ENCODE measurements around the gene PLA2G4C.
"Not testable (repeated sequence)": the region's sequence is repeated elsewhere in the genome, so short reads cannot be mapped to it uniquely, and the experiment has no call there.

The PLA2G4C gene

DNA sequence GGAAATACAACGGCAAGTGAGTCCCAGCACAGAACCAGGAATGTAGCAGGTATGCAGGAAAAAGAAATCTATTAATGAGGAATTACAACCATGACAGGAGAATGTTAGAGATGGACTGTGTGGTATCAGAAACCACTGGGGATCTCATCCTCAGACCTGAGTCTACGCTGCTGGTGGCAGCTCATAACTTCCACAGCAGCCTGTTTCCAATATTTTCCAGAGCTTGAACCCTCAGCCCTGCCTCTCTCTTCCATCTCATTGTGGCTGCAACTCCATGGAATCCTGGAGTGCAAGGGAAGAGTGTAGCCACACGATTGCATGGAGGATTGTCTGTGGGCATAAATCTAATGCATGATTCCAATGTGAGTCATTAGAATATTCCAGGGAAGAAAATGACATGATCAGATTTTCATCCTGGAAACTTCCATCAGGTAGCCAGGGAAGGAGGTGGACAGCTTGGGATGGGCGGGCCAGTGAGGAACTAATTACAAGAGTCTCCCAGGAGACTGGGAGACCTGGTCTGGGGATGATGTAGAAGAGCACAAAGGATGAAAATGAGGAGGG, 14.9 kb downstream of the PLA2G4C start:
- DNase-seq (ENCODE audit: low read depth): no peak

GRCh38 chr19:48094855-48095203, 15.8 kb downstream of the PLA2G4C start:
- DNase-seq (ENCODE audit: low read depth): no peak
- TF ChIP-seq, protein P1, sequence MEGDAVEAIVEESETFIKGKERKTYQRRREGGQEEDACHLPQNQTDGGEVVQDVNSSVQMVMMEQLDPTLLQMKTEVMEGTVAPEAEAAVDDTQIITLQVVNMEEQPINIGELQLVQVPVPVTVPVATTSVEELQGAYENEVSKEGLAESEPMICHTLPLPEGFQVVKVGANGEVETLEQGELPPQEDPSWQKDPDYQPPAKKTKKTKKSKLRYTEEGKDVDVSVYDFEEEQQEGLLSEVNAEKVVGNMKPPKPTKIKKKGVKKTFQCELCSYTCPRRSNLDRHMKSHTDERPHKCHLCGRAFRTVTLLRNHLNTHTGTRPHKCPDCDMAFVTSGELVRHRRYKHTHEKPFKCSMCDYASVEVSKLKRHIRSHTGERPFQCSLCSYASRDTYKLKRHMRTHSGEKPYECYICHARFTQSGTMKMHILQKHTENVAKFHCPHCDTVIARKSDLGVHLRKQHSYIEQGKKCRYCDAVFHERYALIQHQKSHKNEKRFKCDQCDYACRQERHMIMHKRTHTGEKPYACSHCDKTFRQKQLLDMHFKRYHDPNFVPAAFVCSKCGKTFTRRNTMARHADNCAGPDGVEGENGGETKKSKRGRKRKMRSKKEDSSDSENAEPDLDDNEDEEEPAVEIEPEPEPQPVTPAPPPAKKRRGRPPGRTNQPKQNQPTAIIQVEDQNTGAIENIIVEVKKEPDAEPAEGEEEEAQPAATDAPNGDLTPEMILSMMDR (IDR thresholded peaks at IDR 0.05; ENCODE audit: control insufficient read depth, extremely low read depth, insufficient read depth): no peak
- no peak overlapping the region for H3K4me3 ChIP-seq (ENCODE audit: low read depth, low read length)

More for the DNA sequence above, 14.9 kb downstream of the PLA2G4C start:
- no peak overlapping the region for H3K4me3 ChIP-seq (ENCODE audit: low read depth, low read length)
- TF ChIP-seq, protein P1 (IDR thresholded peaks at IDR 0.05; ENCODE audit: control insufficient read depth, extremely low read depth, insufficient read depth): no peak

DNA sequence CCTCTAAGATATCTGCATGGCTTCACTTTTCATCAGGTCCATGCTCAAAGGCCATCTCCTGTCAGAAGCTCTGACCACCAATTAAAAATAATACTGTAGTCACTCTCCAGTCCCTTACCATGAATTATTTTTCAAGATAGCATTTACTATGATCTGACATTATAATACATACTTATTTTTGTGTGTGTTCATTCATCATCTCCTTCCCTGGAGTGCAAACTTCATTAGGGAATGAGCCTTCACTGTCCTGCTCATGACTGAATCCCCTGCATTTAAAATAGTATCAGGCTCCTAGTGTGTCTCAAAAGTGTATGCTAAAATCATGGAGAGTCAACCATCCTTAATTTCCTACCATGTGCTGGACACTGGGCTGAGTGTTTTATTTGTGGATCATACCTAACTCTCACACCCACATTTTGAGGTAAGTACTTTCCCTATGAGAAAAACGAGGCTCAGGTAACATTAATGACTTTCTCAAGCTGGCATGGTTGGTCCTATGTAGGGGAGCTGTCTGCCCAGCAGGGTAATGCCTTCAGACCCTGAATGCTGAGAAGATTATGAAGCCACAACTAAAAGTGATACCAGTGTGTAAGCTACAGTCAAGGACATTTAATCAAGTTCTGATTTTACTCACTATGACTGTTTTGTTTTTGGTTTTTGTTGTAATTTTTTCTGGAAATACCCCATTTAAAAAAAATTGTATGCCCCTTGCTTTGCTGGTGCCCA, 16.3 kb downstream of the PLA2G4C start:
- TF ChIP-seq, protein P1 (IDR thresholded peaks at IDR 0.05; ENCODE audit: control insufficient read depth, extremely low read depth, insufficient read depth): no peak
- no peak for DNase-seq (ENCODE audit: low read depth)

GRCh38 chr19:48091111-48091718, 19.4 kb downstream of the PLA2G4C start:
- DNase-seq (ENCODE audit: low read depth); H3K4me3 ChIP-seq (ENCODE audit: low read depth, low read length): not testable (repeated sequence)

More for the DNA sequence above, 16.3 kb downstream of the PLA2G4C start:
- H3K4me3 ChIP-seq (ENCODE audit: low read depth, low read length): no peak overlapping the region

DNA sequence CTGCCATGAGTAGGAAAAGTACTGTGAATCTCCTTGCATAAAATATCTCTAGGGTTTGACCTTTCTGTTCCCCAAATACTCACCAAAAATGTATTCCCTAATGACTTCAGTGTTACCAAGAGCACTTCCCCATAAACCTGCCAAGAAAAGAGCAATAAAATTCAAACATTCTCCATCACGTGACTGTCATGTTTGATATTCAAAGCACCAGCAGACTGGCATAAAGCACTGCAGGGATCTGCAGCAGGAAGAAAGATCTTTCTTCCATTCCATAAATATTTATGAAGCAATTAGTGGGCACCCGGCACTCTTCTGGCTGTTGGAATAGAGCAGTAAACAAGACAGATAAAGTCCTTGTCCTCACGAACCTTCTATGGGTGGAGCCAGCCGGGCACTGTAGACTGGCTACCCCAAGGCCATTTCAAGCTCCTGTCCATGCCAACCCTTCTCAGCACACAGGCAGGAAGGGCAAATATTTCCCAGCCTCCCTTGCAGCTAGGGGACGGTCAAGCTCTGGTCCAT, 20.3 kb downstream of the PLA2G4C start:
- TF ChIP-seq, protein P1 (IDR thresholded peaks at IDR 0.05; ENCODE audit: control insufficient read depth, extremely low read depth, insufficient read depth): no peak
- peak; percentile 60 for DNase-seq (ENCODE audit: low read depth)
- H3K4me3 ChIP-seq (ENCODE audit: low read depth, low read length): no peak overlapping the region

GRCh38 chr19:48088991-48089390, 21.6 kb downstream of the PLA2G4C start:
- not testable (repeated sequence) for H3K4me3 ChIP-seq (ENCODE audit: low read depth, low read length); DNase-seq (ENCODE audit: low read depth)

- TF ChIP-seq, protein P1 (IDR thresholded peaks at IDR 0.05; ENCODE audit: control insufficient read depth, extremely low read depth, insufficient read depth): no peak
- DNase-seq (ENCODE audit: low read depth): no peak
- no peak overlapping the region for H3K4me3 ChIP-seq (ENCODE audit: low read depth, low read length)
Observed at GRCh38 chr19:48085904-48086864, 24.4 kb downstream of the PLA2G4C start.

All from LNCaP clone FGC (cell line).